Skin of body (tissue), 2 donors: ENCODE data around the gene BTBD2. TPM values are rescaled to one million over a fixed set of nuclear protein-coding genes. Genes with fewer than 3 reads are reported as not detected.
"Not testable (repeated sequence)": the region's sequence is repeated elsewhere in the genome, so short reads cannot be mapped to it uniquely, and the experiment has no call there.

ENCODE experiments used
- DNase-seq: peaks from one replicate; lab custom pipeline; 2025; lab: John Stamatoyannopoulos, UW
- total RNA-seq: library from RNA; depleted of rRNA; stranded (reverse); fragments of >200 nt; gene quantifications from one replicate; pipeline ENCODE4 v1.2.3, GENCODE V29; 2014

Gene BTBD2
- total RNA-seq, 1 donor from 2014 or later = 26.9 TPM

DNA sequence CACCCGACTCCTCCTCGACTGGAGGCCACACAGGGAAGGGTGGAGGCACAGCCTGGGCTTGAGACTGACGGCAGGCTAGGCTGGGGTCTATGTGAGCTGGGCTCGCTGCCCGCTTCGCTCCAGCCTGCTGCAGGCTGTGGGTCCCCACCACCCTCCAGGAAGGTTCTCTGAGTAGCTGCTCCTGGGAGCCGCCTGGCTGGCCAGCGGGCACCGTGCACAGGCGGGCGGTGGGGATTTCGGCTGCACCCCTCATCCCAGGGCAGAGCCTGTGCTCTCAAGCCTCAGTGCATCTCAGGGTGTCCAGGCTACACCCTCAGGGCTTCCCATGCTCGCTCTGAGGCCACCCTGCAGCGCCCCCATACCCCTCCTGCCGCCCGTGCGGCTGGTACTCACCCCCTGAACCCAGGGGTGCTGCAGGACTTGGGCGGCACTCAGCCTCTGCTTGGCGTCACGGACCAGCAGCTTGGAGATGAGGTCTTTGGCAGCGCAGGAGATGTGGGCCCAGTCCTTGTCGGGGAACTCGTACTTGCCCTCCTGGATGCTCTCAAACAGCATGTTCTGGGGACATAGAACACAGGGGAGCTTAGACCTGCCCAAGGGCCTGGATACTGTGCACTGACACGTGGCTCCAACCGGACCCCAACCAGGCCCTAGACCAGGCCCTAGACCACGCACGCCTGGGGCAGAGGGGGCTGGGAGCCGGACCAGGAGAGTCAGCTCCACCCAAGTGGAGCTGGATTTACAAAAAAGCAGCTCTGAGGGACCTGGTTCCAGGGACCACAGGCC lies 25.3 kb upstream of the BTBD2 start:
- no peak for DNase-seq

DNA sequence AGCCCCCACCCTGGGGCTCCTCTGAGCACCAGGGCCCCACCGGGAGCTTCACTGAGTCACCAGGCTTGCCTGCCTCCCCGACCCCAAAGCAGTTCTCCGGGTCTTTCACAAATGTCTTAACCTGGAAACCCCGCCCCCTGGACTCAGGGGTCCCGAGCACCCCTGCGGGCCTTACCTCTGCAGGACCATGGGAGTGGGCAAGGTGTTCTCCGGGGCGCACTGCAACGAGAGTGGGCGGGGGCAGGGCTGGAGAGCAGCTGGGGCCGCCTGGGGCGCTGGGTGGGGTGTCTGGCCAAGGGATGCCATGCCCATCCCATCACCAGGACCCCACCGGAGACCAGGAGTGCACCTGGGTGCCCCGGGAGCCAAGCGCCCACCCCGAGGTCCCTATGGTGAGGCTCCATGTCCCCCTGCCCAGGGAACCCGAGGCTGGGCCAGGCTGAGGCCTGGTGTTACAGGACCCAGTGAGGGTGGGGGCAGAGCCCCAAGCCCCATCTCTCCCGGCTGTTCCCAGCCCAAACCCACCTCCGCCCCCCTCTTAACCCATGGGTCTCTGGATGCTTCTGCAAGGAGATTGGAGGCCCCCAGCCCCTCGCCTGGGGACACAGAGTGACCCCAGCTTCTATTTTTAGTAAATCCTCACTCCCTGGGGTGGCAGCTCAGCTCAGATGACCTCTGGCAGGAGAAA lies 24.6 kb upstream of the BTBD2 start:
- no peak for DNase-seq

DNA sequence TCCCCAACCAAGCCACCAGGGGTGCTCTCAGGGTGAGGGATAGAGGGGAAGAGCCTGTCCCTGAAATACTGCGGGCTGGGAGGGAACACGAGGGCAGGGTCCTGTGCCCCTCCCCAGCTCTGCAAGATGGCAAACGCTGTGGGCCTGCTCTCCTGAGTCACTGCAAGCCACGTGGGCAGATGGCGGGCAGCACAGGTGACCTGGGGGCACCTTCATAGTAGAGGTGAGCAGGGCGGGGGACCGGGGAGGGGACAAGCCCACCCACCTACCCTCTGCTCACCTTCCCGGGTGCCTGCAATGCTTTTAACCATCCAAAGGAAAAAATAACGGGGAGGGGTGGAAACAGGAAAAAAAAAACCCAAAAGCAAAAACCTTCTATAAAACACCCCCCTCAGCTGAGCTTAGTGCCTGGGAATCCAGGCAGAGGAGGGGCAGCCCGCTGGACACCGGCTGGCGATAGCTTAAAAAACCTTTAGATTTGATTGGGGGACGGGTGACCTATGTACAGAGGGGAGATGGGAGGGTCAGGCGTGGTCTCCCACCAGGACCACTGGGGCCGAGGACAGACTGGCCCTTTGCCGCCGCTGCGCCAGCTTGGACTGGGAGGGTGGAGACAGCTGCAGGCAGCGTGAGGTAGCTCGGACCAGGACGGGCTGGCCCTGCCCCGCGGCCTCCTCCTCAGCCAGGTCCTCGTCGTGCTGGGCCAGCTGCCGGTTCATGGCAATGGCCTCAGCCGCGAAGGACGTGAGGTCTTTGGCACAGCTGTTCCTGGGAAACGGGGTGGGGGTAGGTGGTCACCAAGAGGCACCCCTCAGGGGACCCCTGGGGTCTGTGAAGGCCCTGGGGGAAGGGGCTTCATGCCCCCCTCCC lies 23.8 kb upstream of the BTBD2 start:
- DNase-seq = no peak

DNA sequence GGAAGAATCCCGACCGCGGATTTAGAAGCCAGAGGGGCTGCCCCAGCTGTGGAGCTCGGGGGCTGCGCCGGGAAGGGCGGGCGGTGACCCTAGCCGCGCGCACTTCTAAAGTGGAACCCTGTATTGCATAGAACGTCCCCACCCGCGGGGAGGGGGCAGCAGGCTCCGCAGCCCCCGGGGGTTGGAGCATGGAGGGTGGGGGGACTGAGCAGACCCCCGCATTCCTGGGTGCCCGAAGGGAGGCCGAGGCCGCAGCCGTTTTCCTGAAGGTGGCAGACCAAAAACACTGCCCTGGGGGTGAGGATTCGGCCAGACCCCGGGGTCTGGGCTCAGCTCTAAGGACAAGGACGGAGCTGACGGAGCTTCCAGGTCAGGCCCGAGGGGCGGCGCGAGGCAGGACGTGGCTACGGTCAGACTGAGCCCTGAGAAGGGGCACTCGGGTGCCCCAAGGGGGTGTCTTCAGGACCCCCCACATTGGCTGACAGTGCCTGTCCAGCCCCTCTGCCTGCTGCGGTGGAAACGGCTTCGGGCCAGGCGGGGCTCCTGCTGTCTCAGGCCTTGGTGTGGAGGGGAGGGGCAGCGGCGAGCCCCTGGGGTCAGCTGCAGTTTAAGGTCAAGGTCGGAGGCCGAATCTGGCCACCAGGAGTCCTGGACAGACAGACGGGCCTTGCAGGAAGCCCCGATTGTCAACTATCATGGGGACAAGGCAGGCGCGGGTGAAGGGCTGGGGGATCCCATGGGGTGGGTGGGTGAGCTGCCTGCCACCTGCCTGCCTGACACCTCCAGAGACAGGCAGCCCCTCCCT lies 23.0 kb upstream of the BTBD2 start:
- no peak for DNase-seq

DNA sequence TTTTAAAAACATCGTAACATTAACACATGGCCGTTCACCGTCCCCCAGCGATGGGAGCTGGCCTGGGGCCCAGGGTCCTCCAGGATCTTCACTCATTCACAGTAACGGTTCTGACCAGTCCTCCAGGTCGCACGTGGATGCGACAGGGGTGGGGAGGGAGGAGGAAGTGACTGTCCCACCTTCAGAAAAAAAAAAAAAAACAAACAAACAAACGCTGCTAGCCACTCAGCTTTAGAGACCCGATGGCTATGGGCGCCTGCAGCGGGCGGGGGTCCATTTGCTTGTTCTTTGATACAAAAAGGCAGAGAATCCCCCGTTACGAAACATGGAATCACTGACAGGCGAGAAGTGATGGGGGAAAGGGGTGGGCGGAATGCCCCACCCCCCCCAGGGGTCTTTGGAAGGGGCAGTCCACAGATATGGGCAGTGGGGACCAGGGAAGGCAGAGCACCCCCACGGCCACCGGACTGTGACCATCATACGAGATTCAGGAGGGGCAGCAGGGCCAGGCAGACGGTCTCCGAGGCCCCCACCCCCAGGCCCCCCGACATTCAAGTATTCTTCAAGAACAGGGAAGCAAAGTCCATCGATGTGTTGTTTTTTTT lies 22.2 kb upstream of the BTBD2 start:
- DNase-seq = no peak

DNA sequence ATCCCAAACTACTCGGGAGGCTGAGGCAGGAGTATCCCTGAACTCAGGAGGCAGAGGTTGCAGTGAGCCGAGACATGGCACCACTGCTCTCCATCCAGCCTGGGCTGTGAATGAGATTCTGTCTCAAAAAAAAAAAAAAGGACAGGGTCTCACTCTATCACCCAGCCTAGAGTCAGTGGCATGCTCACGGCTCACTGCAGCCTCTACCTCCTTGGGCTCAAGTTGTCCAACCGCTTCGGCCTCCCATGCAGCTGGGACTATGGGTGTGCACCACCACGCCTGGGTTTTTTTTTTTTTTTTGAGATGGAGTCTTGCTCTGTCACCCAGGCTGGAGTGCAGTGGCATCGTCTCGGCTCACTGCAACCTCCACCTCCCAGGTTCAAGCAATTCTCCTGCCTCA lies 20.9 kb upstream of the BTBD2 start:
- no peak for DNase-seq

DNA sequence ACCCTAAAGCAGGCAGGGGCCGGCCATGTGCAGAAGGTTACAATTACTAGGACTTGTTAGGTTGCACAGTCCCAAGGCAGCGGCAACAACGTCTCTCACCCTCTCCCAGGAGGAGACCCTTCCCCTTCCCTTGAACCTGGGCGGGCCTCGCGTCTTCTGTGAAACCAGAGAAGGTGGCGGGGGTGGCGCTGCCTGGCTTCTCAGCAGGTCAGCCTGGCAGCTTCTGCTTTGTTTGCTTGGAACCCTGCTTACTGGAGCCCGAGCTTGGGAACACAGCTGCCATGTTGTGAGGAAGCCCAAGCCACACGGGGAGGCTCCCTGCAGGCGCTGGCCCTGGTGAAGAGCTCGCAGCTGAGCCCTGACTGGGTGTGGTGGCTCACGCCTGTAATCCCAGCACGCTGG lies 20.1 kb upstream of the BTBD2 start:
- DNase-seq = no peak

DNA sequence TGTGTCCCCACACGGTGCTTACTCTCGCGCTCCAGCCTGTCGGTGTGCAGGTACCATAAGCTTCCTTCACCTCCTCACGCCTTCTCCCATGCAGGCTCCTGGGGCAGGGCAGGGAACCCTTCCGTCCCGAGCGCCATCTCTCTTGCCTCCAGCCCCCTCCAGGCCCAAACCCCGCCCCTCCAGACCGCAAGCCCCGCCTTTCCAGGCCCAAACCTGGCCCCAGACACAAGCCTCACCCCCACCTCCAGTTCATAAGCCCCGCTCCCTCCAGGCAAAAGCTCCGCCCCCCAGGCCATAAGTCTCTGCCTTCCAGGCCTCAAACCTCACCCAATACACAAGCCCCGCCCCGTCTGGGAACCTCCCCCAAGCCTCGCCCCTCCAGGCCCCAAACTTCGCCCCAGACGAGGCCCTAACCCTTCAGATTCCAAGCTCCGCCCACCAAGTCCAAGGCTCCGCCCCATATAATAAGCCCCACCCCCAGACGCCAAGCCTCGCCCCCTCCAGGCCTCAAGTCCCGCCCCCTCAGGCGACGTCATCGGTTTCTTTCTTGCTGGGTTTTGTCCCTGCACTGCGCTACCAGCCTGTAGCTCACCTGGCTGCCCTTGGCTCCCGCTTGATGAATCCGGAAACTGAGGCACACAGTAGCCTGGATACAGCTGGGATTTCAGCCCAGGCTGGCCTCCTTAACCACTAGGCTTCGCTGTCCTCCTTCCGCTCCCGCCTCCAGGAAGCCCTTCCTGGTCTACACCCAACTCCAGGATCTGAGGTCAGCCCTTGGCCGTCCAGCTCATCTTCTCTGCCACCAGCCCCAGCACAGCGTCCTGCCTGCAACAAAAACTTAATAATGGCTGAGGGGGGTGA lies 19.4 kb upstream of the BTBD2 start:
- no peak for DNase-seq

DNA sequence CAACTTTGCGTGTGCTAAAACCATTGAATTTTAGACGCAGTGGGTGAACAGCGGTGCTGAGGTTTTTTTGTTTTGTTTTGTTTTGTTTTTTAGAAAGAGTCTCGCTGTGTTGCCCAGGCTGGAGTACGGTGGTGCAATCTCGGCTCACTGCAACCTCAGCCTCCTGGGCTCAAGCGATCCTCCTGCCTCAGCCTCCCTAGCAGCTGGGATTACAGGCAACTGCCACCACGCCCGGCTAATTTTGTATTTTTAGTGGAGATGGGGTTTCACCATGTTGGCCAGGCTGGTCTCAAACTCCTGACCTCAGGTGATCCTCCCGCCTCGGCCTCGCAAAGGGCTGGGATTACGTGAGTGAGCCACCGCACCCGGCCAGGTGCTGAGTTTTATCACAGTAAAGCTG lies 18.7 kb upstream of the BTBD2 start:
- DNase-seq = not testable (repeated sequence)

DNA sequence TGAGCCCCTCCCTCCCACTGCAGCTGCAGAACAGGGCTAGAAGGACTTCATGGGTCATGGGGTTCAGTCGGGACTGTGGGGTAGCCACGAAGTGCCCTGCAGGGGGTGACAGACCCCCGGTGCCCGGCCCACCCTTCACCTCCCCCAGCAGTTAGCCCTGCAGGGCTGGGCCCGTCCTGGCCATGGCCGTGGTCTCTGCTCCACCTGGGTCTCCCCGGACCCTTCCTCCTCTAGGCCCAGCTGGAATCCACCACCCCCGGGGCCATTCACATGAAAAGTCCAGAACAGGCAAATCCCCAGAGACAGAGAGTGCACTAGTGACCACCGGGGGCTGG lies 18.3 kb upstream of the BTBD2 start:
- no peak for DNase-seq

DNA sequence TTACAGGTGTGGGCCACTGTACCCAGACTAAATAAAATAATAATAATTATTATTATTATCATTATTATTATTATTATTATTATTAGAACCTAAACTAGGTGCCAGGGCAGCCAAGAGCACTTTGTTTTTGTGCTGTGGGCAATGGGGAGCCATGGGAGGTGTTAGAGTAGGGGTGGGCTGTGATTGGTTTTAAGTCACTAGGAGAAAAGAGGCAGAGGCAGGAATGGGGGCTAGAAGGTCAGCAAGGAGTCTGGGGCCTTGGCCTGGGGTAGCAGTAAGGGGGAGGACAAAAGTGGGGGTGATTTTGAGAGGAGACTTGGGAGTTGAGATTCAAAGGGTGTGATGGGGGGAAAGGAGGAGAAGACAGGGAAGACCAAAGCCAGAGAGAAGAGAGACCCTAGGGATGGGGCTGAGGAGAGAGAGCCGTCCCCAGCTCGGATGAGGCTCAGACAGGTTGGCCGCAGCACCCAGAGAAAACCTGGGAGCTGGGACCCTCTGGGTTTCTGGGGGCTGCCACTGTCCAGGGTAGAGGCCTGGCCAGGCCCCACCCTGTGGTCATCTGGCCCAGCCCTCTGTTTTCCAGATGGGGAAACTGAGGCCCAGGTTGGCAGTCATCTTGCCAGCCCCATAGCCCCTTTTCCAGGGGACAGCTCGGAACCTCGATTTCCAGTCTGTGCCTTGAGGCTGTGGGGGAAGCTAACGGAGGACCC lies 17.8 kb upstream of the BTBD2 start:
- DNase-seq = no peak

DNA sequence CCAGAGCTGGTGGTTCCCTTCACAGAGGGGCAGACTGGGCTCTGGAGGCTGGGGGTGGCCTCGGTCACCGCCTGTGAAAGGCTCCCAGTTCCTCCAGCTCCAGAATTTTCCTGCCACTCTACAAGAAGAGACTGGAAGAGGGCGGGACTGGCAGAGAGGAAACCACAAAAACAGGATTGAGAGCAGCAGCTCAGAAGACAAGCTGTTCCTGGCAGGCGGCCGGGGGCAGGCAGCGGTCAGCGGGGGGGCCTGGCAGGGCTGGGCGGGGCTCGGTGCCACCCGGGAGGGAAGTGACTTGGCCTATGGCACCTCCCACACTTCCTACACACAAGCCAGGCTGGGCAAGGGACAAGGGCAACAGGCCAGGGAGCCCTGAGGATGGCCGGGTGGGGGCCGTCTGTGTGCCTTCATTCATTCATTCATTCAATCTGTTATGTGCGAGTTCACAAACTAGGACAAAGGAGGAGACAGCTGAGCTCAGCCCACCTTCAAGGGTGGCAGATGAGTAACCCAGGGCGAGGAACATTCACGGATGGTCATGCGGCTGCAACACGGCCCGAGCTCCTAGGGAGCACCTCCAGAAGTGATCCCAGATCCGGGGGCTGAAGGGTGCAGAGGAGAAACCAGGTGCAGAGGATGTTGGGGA lies 16.9 kb upstream of the BTBD2 start:
- DNase-seq = peak; percentile 64

DNA sequence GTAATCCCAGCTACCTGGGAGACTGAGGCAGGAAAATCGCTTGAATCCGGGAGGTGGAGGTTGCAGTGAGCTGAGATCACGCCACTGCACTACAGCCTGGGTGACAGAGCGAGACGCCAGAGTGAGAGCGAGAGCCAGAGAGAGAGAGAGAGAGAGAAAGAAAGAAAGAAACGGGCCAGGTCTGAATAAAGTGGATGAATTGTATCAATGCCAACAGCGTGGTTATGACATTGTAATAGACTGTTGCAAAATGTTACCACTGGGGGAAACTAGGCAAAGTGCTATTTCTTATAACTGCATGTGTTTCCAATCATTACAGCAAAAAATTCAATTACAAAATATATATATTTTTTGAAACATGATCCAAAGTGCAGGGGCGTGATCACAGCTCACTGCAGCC lies 11.8 kb upstream of the BTBD2 start:
- DNase-seq = peak; percentile 63

DNA sequence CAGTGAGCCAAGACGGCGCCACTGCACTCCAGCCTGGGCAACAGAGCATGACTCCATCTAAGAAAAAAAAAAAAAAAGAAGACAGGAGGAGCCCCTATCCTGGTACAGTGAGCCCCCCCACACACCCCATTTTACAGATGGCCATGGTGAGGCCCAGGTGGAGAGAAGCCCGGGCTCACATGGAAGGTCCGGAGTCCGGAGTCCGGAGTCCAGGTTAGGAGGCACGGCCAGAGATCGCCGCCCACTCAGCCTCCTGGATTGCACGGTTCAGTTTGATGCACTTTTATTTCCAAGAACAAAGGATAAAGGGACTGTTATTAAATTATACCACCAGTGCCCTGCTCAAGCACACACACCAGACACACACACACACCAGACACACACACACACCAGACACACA lies 11.3 kb upstream of the BTBD2 start:
- DNase-seq = no peak

DNA sequence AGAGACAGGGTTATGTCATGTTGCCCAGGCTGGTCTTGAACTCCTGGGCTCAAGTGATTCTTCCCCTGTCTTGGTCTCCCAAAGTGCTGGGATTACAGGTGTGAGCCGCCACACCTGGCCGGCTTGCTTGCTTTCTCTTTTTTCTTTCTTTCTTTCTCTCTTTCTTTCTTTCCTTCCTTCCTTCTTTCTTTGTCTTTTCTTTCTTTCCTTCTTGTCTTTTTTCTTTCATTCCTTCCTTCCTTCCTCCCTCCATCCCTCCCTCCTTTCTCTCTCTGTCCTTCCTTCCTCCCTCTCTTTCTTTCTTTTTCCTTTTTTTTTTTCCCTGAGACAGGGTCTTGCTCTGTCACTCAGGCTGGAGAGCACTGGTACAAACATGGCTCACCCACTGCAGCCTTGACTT lies 6.8 kb upstream of the BTBD2 start:
- no peak for DNase-seq

DNA sequence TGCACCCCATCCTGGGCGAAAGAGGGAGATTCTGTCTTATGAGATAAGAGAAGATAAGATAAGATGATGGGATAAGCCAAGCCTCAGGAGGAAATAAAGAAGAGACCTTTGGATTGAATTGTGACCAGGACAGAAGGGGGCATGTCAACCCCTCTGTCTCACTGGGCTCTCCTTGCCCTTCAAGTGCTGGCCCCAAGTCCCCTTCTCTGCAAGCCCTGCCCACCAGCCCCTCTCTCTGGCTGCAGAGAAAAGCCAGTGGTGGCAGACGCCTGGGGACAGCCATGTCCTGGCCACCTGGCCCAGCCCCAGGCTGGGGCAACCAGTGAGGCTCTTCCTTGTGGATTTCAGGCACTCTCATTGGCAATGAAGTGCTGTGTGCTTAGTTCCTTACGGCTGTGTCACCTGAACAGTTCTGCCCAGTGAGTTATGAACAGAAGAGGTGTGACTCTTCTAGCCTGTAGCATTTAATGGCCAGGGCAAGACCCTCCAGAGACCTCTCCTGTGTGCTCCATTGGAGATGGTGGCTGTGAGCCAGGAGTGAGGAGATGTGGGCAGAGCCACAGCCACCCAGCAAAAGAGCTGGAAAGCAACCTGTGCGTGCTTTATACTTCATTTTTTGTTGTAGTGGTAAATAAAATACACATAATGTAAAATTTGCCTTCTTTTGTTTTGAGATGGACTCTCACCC lies 6.1 kb upstream of the BTBD2 start:
- DNase-seq = no peak

DNA sequence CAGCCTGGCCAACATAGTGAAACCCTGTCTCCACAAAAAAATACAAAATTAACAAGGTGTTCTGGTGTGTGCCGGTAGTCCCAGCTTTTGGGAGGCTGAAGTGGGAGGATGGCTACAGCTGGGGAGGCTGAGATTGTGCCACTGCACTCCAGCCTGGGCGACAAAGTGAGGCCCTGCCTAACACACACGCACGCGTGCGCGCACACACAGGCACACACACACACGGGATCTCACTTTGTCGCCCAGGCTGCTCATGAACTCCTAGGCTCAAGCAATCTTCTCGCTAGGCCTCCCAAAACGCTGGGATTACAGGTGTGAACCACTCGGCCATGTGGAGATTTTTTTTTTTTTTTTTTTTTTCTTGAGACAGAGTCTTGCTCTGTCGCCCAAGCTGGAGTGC lies 3.2 kb upstream of the BTBD2 start:
- no peak for DNase-seq

DNA sequence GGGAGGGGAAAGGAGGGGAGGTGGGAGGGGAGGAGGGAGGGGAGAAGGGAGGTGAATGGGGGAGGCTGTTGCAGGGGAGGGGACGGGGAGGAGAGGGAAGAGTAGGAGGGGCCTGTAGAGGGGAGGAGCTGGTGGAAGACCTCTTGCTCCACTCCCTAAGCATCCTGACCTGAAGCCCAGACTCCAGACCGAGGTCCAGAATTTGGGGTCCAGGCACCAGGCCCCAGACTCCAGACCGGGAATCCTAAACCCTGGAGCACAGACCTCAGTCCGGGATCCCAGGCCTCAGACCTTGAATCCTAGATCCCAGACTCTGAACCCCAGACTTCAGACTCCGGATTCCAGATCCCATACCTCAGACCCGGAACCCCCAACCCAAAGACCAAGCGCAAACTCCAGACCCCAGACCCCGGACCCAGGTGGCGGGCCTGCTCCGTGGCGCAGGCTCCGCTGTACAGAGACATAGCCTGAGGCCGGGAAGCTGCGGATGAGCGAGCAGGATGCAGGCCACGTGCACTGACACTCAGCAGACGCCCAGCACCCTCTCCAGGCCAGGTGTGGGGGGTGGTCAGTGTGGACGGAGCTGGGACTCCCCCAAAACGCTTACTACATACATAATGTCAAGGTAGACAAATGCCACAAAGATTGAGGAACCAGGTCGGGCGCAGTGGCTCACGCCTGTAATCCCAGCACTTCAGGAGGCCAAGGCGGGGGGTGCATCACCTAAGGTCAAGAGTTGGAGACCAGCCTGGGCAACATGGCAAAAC lies 710 bp upstream of the BTBD2 start:
- no peak for DNase-seq
